ENCODE results near the gene ADGRL3. TPM values are rescaled to one million over a fixed set of nuclear protein-coding genes. Genes with fewer than 3 reads are reported as not detected.

The ADGRL3 gene
- total and polyA plus RNA-seq, 3 experiments from 2014 or later, result not detected

GRCh38 chr4:62006108-62006507, 806.0 kb downstream of the ADGRL3 start:
- H3K27me3 Mint-ChIP-seq, result no peaks in the 10 kb centered on the region
- ChIA-PET CTCF (no interaction called here), POLR2A (no interaction called here)
- Histone ChIP-seq H3K27ac (ENCODE audit: low read depth, low read length) (no peak overlapping the region), H3K4me1 (ENCODE audit: insufficient read depth, low read length) (no peaks in the 10 kb centered on the region), H3K27me3 (ENCODE audit: insufficient read depth, low read length, poor library complexity, severe bottlenecking) (no peaks in the 10 kb centered on the region), H3K36me3 (ENCODE audit: insufficient read depth, low read length) (no peaks in the 10 kb centered on the region), H3K9me3 (ENCODE audit: low read length) (no peaks in the 10 kb centered on the region), H3K4me3 (ENCODE audit: low read length) (no peak overlapping the region)
- DNase-seq, result no peak
- peaks cover 2 to 36% (median 8%) of the 10 kb centered on the region in 5 donors for H3K9me3 Mint-ChIP-seq
- no peak overlapping the region for H3K4me3 Mint-ChIP-seq
- no peaks in the 10 kb centered on the region for H3K36me3 Mint-ChIP-seq
- no peaks in the 10 kb centered on the region for H3K4me1 Mint-ChIP-seq
- no peak overlapping the region for H3K27ac Mint-ChIP-seq

- H3K36me3 Mint-ChIP-seq, result peaks cover 0 to 5% (median 0%) of the 10 kb centered on the region in 3 donors
- Histone ChIP-seq H3K4me3 (ENCODE audit: low read length) (no peak overlapping the region), H3K27me3 (ENCODE audit: insufficient read depth, low read length, poor library complexity, severe bottlenecking) (no peaks in the 10 kb centered on the region), H3K4me1 (ENCODE audit: insufficient read depth, low read length) (no peaks in the 10 kb centered on the region), H3K9me3 (ENCODE audit: low read length) (peaks cover 8% of the 10 kb centered on the region), H3K27ac (ENCODE audit: low read depth, low read length) (no peak overlapping the region), H3K36me3 (ENCODE audit: insufficient read depth, low read length) (no peaks in the 10 kb centered on the region)
- CTCF ChIA-PET, result no interaction called here
- no peaks in the 10 kb centered on the region for H3K4me1 Mint-ChIP-seq
- no peaks in the 10 kb centered on the region for H3K27me3 Mint-ChIP-seq
- POLR2A ChIA-PET, result no interaction called here
- no peak overlapping the region for H3K4me3 Mint-ChIP-seq
- H3K9me3 Mint-ChIP-seq, result peaks cover 3 to 46% (median 15%) of the 10 kb centered on the region in 5 donors
- no peak overlapping the region for H3K27ac Mint-ChIP-seq
- no peak for DNase-seq
Observed at GRCh38 chr4:62015043-62015739, 815.1 kb downstream of the ADGRL3 start.

- Mint-ChIP-seq H3K9me3 (peaks cover 2 to 35% (median 15%) of the 10 kb centered on the region in 5 donors), H3K27ac (no peak overlapping the region), H3K4me1 (no peaks in the 10 kb centered on the region), H3K36me3 (peaks cover 0 to 2% (median 0%) of the 10 kb centered on the region in 3 donors), H3K4me3 (no peak overlapping the region), H3K27me3 (no peaks in the 10 kb centered on the region)
- no peaks in the 10 kb centered on the region for H3K36me3 ChIP-seq (ENCODE audit: insufficient read depth, low read length)
- no peak overlapping the region for H3K27ac ChIP-seq (ENCODE audit: low read depth, low read length)
- ChIA-PET CTCF (no interaction called here), POLR2A (no interaction called here)
- no peak for DNase-seq
- H3K9me3 ChIP-seq (ENCODE audit: low read length), result peaks cover 8% of the 10 kb centered on the region
- no peak overlapping the region for H3K4me3 ChIP-seq (ENCODE audit: low read length)
- no peaks in the 10 kb centered on the region for H3K4me1 ChIP-seq (ENCODE audit: insufficient read depth, low read length)
- H3K27me3 ChIP-seq (ENCODE audit: insufficient read depth, low read length, poor library complexity, severe bottlenecking), result no peaks in the 10 kb centered on the region
Observed at GRCh38 chr4:62018537-62018936, 818.4 kb downstream of the ADGRL3 start.

GRCh38 chr4:62023633-62024032, 823.5 kb downstream of the ADGRL3 start:
- Mint-ChIP-seq H3K27ac (no peak overlapping the region), H3K4me3 (no peak overlapping the region), H3K4me1 (no peaks in the 10 kb centered on the region), H3K36me3 (no peaks in the 10 kb centered on the region), H3K9me3 (peaks cover 0 to 31% (median 11%) of the 10 kb centered on the region in 5 donors), H3K27me3 (no peaks in the 10 kb centered on the region)
- Histone ChIP-seq H3K4me3 (ENCODE audit: low read length) (no peak overlapping the region), H3K9me3 (ENCODE audit: low read length) (peaks cover 2% of the 10 kb centered on the region), H3K27me3 (ENCODE audit: insufficient read depth, low read length, poor library complexity, severe bottlenecking) (no peaks in the 10 kb centered on the region), H3K4me1 (ENCODE audit: insufficient read depth, low read length) (no peaks in the 10 kb centered on the region), H3K27ac (ENCODE audit: low read depth, low read length) (no peak overlapping the region), H3K36me3 (ENCODE audit: insufficient read depth, low read length) (no peaks in the 10 kb centered on the region)
- ChIA-PET CTCF (no interaction called here), POLR2A (no interaction called here)
- no peak for DNase-seq

GRCh38 chr4:62028745-62029144, 828.6 kb downstream of the ADGRL3 start:
- no peak for DNase-seq
- no peak overlapping the region for H3K27ac Mint-ChIP-seq
- H3K4me1 Mint-ChIP-seq, result no peaks in the 10 kb centered on the region
- Histone ChIP-seq H3K9me3 (ENCODE audit: low read length) (no peaks in the 10 kb centered on the region), H3K4me3 (ENCODE audit: low read length) (no peak overlapping the region), H3K27ac (ENCODE audit: low read depth, low read length) (no peak overlapping the region), H3K4me1 (ENCODE audit: insufficient read depth, low read length) (no peaks in the 10 kb centered on the region), H3K36me3 (ENCODE audit: insufficient read depth, low read length) (no peaks in the 10 kb centered on the region), H3K27me3 (ENCODE audit: insufficient read depth, low read length, poor library complexity, severe bottlenecking) (no peaks in the 10 kb centered on the region)
- H3K4me3 Mint-ChIP-seq, result no peak overlapping the region
- ChIA-PET CTCF (no interaction called here), POLR2A (no interaction called here)
- H3K9me3 Mint-ChIP-seq, result peaks cover 3 to 22% (median 8%) of the 10 kb centered on the region in 5 donors
- H3K27me3 Mint-ChIP-seq, result no peaks in the 10 kb centered on the region
- H3K36me3 Mint-ChIP-seq, result no peaks in the 10 kb centered on the region

- Histone ChIP-seq H3K27me3 (ENCODE audit: insufficient read depth, low read length, poor library complexity, severe bottlenecking) (no peaks in the 10 kb centered on the region), H3K4me3 (ENCODE audit: low read length) (no peak overlapping the region), H3K4me1 (ENCODE audit: insufficient read depth, low read length) (no peaks in the 10 kb centered on the region), H3K27ac (ENCODE audit: low read depth, low read length) (no peak overlapping the region), H3K36me3 (ENCODE audit: insufficient read depth, low read length) (no peaks in the 10 kb centered on the region), H3K9me3 (ENCODE audit: low read length) (no peaks in the 10 kb centered on the region)
- Mint-ChIP-seq H3K4me3 (no peak overlapping the region), H3K27me3 (no peaks in the 10 kb centered on the region), H3K9me3 (peaks cover 3 to 25% (median 8%) of the 10 kb centered on the region in 5 donors), H3K27ac (no peak overlapping the region), H3K4me1 (no peaks in the 10 kb centered on the region), H3K36me3 (no peaks in the 10 kb centered on the region)
- DNase-seq, result no peak
- CTCF ChIA-PET, result no interaction called here
- POLR2A ChIA-PET, result no interaction called here
Observed at GRCh38 chr4:62030958-62031357, 830.8 kb downstream of the ADGRL3 start.

GRCh38 chr4:62037571-62037970, 837.4 kb downstream of the ADGRL3 start:
- DNase-seq, result no peak
- Histone ChIP-seq H3K27me3 (ENCODE audit: insufficient read depth, low read length, poor library complexity, severe bottlenecking) (no peaks in the 10 kb centered on the region), H3K9me3 (ENCODE audit: low read length) (no peaks in the 10 kb centered on the region), H3K4me3 (ENCODE audit: low read length) (no peak overlapping the region), H3K27ac (ENCODE audit: low read depth, low read length) (no peak overlapping the region), H3K36me3 (ENCODE audit: insufficient read depth, low read length) (no peaks in the 10 kb centered on the region), H3K4me1 (ENCODE audit: insufficient read depth, low read length) (no peaks in the 10 kb centered on the region)
- H3K27me3 Mint-ChIP-seq, result no peaks in the 10 kb centered on the region
- no peak overlapping the region for H3K27ac Mint-ChIP-seq
- peaks cover 5 to 17% (median 9%) of the 10 kb centered on the region in 5 donors for H3K9me3 Mint-ChIP-seq
- no peaks in the 10 kb centered on the region for H3K36me3 Mint-ChIP-seq
- ChIA-PET POLR2A (no interaction called here), CTCF (interaction anchor here (1.4 kb wide), 1 partner anchor 10 kb away, joined by 3 read pairs; no protein-coding TSS in a partner anchor)
- no peaks in the 10 kb centered on the region for H3K4me1 Mint-ChIP-seq
- no peak overlapping the region for H3K4me3 Mint-ChIP-seq

GRCh38 chr4:62051332-62051731, 851.2 kb downstream of the ADGRL3 start:
- no peak for DNase-seq

More at GRCh38 chr4:62051332-62051731, 851.2 kb downstream of the ADGRL3 start:
- Mint-ChIP-seq H3K27ac (no peak overlapping the region), H3K4me1 (no peaks in the 10 kb centered on the region), H3K9me3 (peaks cover 0 to 26% (median 0%) of the 10 kb centered on the region in 5 donors), H3K36me3 (no peaks in the 10 kb centered on the region), H3K4me3 (no peak overlapping the region), H3K27me3 (peaks cover 0 to 1% of the 10 kb centered on the region in 2 donors)
- CTCF ChIA-PET, result no interaction called here
- H3K36me3 ChIP-seq (ENCODE audit: insufficient read depth, low read length), result no peaks in the 10 kb centered on the region
- POLR2A ChIA-PET, result no interaction called here
- no peak overlapping the region for H3K27ac ChIP-seq (ENCODE audit: low read depth, low read length)
- H3K4me3 ChIP-seq (ENCODE audit: low read length), result no peak overlapping the region
- H3K27me3 ChIP-seq (ENCODE audit: insufficient read depth, low read length, poor library complexity, severe bottlenecking), result no peaks in the 10 kb centered on the region
- H3K9me3 ChIP-seq (ENCODE audit: low read length), result no peaks in the 10 kb centered on the region
- no peaks in the 10 kb centered on the region for H3K4me1 ChIP-seq (ENCODE audit: insufficient read depth, low read length)
